ENCODE data around the gene CEP85L.

DNA sequence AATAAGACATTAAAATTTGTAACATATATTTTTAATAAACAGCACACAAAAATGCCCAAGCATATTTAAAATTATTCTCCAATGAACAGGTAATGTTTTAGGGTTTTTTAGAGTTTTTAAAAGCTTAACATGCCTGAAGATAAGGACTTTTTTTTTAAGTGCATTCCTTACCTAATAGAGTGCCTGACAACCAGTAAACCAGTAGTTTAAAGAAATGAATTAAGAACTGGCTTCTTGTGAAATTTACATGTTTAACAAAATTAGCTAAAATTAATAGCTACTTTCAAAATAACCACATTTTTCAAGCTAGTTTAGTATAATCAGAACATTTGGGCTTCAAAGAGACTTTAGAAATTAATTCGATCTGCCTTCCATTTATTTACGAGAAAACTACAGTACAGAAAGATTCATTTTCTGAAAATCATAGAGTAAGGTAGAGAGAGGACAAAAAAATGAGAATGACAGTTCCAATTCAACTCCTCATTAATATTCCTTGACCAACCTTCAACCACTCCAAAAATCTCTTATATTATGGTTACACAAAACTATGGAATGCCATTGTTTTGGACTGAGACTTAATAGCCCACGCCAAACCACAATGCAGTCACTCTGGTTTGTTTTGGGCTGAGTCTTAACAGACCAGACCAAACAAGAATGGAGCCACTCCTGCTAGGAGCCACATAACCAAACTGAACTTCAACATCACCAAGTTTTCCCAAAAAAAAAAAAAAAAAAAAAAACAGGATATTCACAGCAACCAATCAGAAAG lies 109.0 kb downstream of the CEP85L start:
- TF ChIP-seq CTCF (conservative IDR thresholded peaks at IDR 0.05 in 1 of 2, IDR thresholded peaks at IDR 0.05 in 1 of 2; ENCODE audit: low read depth in 1 of 2, low read length in 2 of 2): no peak
- TF ChIP-seq EZH2 (IDR thresholded peaks at IDR 0.05; ENCODE audit: low read length, missing control alignments): no peak

All from fibroblast of lung (primary cell).